Measurements from ENCODE around the gene NR3C1. TPM values are rescaled to one million over a fixed set of nuclear protein-coding genes. Genes with fewer than 3 reads are reported as not detected.
"Not testable (repeated sequence)": the region's sequence is repeated elsewhere in the genome, so short reads cannot be mapped to it uniquely, and the experiment has no call there.

Gene NR3C1
- total RNA-seq, 4 donors from 2014 or later, result 40.4 to 55.0 (median 45.2) TPM

GRCh38 chr5:143331956-143332355 lies 71.5 kb downstream of the NR3C1 start:
- intact Hi-C loops (cut with DNase I; ENCODE audit: low total_unique reads), result no loop called here
- DNase-seq (ENCODE audit: low spot score in 2 of 2), result no peak
- WGBS, 2 donors, result 91 to 94% methylated on average over 1 of the region's 1 CpG
- H3K4me3 ChIP-seq (ENCODE audit: low read depth, poor library complexity, severe bottlenecking), result no peak overlapping the region
- no peak for TF ChIP-seq POLR2A (IDR thresholded peaks at IDR 0.05)
- TF ChIP-seq CTCF (IDR thresholded peaks at IDR 0.05), result no peak

GRCh38 chr5:143329843-143330242 lies 73.6 kb downstream of the NR3C1 start:
- WGBS, 2 donors, result 70 to 71% methylated on average over 2 of the region's 2 CpGs
- TF ChIP-seq CTCF (IDR thresholded peaks at IDR 0.05), result no peak
- TF ChIP-seq POLR2A (IDR thresholded peaks at IDR 0.05), result no peak
- intact Hi-C loops (cut with DNase I; ENCODE audit: low total_unique reads), result no loop called here
- no peak for DNase-seq (ENCODE audit: low spot score in 2 of 2)
- no peak overlapping the region for H3K4me3 ChIP-seq (ENCODE audit: low read depth, poor library complexity, severe bottlenecking)

- TF ChIP-seq CTCF (IDR thresholded peaks at IDR 0.05) (no peak), POLR2A (IDR thresholded peaks at IDR 0.05) (no peak)
- intact Hi-C loops (cut with DNase I; ENCODE audit: low total_unique reads), result no loop called here
- no peak for DNase-seq (ENCODE audit: low spot score in 2 of 2)
- H3K4me3 ChIP-seq (ENCODE audit: low read depth, poor library complexity, severe bottlenecking), result no peak overlapping the region
- WGBS, 2 donors, result 93 to 97% methylated on average over 5 of the region's 5 CpGs
These were observed 74.8 kb downstream of the NR3C1 start for GRCh38 chr5:143328589-143329220.

GRCh38 chr5:143325086-143325485 lies 78.4 kb downstream of the NR3C1 start:
- DNase-seq (ENCODE audit: low spot score in 2 of 2); H3K4me3 ChIP-seq (ENCODE audit: low read depth, poor library complexity, severe bottlenecking); intact Hi-C loops (cut with DNase I; ENCODE audit: low total_unique reads): not testable (repeated sequence)
- 89 to 99% methylated on average over 4 of the region's 4 CpGs for WGBS, 2 donors

GRCh38 chr5:143322931-143323630 lies 80.4 kb downstream of the NR3C1 start:
- intact Hi-C loops (cut with DNase I; ENCODE audit: low total_unique reads); DNase-seq (ENCODE audit: low spot score in 2 of 2); H3K4me3 ChIP-seq (ENCODE audit: low read depth, poor library complexity, severe bottlenecking): not testable (repeated sequence)
- 77 to 90% methylated on average over 5 of the region's 5 CpGs for WGBS, 2 donors

GRCh38 chr5:143322176-143322575 lies 81.3 kb downstream of the NR3C1 start:
- 91 to 92% methylated on average over 1 of the region's 1 CpG for WGBS, 2 donors
- intact Hi-C loops (cut with DNase I; ENCODE audit: low total_unique reads), result no loop called here
- H3K4me3 ChIP-seq (ENCODE audit: low read depth, poor library complexity, severe bottlenecking), result no peak overlapping the region
- no peak for TF ChIP-seq POLR2A (IDR thresholded peaks at IDR 0.05)
- TF ChIP-seq CTCF (IDR thresholded peaks at IDR 0.05), result no peak
- DNase-seq (ENCODE audit: low spot score in 2 of 2), result no peak
